HepG2 (cell line): ENCODE results near the gene HILPDA. TPM values are rescaled to one million over a fixed set of nuclear protein-coding genes. Genes with fewer than 3 reads are reported as not detected.

Experiments
- ATAC-seq: fragments of 200-7000 bp; cut with Tn5 transposase; 3 replicates; pipeline ENCODE4 v1.9.1; 2020; ENCODE audit warnings: mild to moderate bottlenecking, moderate library complexity
- BruUV-seq: library from RNA; stranded (reverse); fragments of 400-500 nt; replicated peaks from 2 replicates; lab custom pipeline; 2021; lab: Mats Ljungman, UMichigan
- CTCF ChIA-PET: fragments of 300-600 bp; formaldehyde crosslinking; extraction: SDS; loops from one replicate; lab custom pipeline; 2021; ENCODE audit warnings: low total read pairs, inconsistent platforms, low intra/inter-chr PET ratio; lab: Yijun Ruan, JAX
- POLR2A ChIA-PET: fragments of 350-600 bp; sonication (Branson Sonifier 250); formaldehyde crosslinking; loops from one replicate; lab custom pipeline; 2020; ENCODE audit warnings: antibody characterized with exemption, inconsistent platforms; lab: Yijun Ruan, JAX
- DNase-seq: peaks from one replicate; pipeline ENCODE4 v3.0.0-alpha.2; 2015; ENCODE audit warnings: low spot score
- FAIRE-seq: peaks from 3 replicates; lab custom pipeline; 2011; peaks lifted over from hg19 to GRCh38; lab: Jason Lieb, UNC
- H2AFZ ChIP-seq: one replicate; pipeline ENCODE4 v1.6.1; 2011; ENCODE audit warnings: low read length, inconsistent platforms
- H3K27ac ChIP-seq: fragments of 300-600 bp; 3 replicates; pipeline ENCODE4 v1.8.0; 2011; ENCODE audit warnings: mixed run types, mild to moderate bottlenecking, mixed read lengths, low read length, inconsistent platforms; ENCODE audit not compliant: insufficient read depth; ENCODE audit errors: extremely low read length
- H3K27me3 ChIP-seq, 2 experiments: fragments of 200-600 bp in 1 of 2; 2 replicates in 1 of 2; 3 replicates in 1 of 2; pipeline versions ENCODE4 v1.6.0 to v1.8.0; 2011; ENCODE audit warnings: low read length in 2 of 2, mild to moderate bottlenecking in 2 of 2, moderate library complexity in 2 of 2, inconsistent platforms in 1 of 2; ENCODE audit not compliant: insufficient read depth in 2 of 2, control insufficient read depth in 1 of 2
- H3K36me3 ChIP-seq, 2 experiments: fragments of 200-600 bp in 1 of 2; replicated peaks in 1 of 2; 2 replicates in 1 of 2; 3 replicates in 1 of 2; pipeline versions ENCODE4 v1.5.1 to v1.8.0; 2011; ENCODE audit warnings: low read length in 2 of 2, inconsistent platforms in 1 of 2; ENCODE audit not compliant: insufficient read depth in 2 of 2, control insufficient read depth in 1 of 2
- H3K4me1 ChIP-seq: 2 replicates; pipeline ENCODE4 v1.5.1; 2012; ENCODE audit warnings: low read length, inconsistent platforms; ENCODE audit not compliant: insufficient read depth
- H3K4me2 ChIP-seq: 2 replicates; pipeline ENCODE4 v1.6.0; 2011; ENCODE audit warnings: low read depth, low read length, inconsistent platforms
- H3K4me3 ChIP-seq, 3 experiments: fragments of 200-600 bp in 1 of 3; sonication (generic), shearing (Covaris generic) in 1 of 3; replicated peaks in 1 of 3; 2 replicates each; pipeline ENCODE4 v1.5.1; 2011 to 2016; ENCODE audit warnings: low read length in 3 of 3, inconsistent platforms in 2 of 3, low read depth in 2 of 3, mild to moderate bottlenecking in 2 of 3, control low read depth in 1 of 3, mixed read lengths in 1 of 3; ENCODE audit not compliant: insufficient read depth in 1 of 3
- H3K79me2 ChIP-seq: one replicate; pipeline ENCODE4 v1.6.1; 2011; ENCODE audit warnings: low read length, inconsistent platforms; ENCODE audit not compliant: insufficient read depth
- H3K9ac ChIP-seq: 2 replicates; pipeline ENCODE4 v1.6.0; 2011; ENCODE audit warnings: mild to moderate bottlenecking, low read depth, low read length, inconsistent platforms; ENCODE audit not compliant: insufficient read depth
- H3K9me3 ChIP-seq: 2 replicates; pipeline ENCODE4 v1.5.1; 2012; ENCODE audit warnings: mild to moderate bottlenecking, low read length
- H4K20me1 ChIP-seq: 2 replicates; pipeline ENCODE4 v1.6.0; 2011; ENCODE audit warnings: inconsistent platforms, mild to moderate bottlenecking, low read length, moderate library complexity; ENCODE audit not compliant: insufficient read depth
- ADNP ChIP-seq: sonication (generic); formaldehyde crosslinking; IDR thresholded peaks from 2 replicates; pipeline ENCODE4 v1.4.0; 2020; ENCODE audit warnings: missing genetic modification reagents
- KIAA2018 ChIP-seq: sonication (generic); formaldehyde crosslinking; IDR thresholded peaks from 2 replicates; pipeline ENCODE4 v1.5.0; 2020; ENCODE audit warnings: mild to moderate bottlenecking, missing genetic modification reagents, borderline replicate concordance
- PPARG ChIP-seq: conservative IDR thresholded peaks from 2 replicates; pipeline ENCODE4 v1.6.1; 2016; ENCODE audit warnings: missing biosample characterization, missing genetic modification reagents
- ZNF639 ChIP-seq: conservative IDR thresholded peaks from 2 replicates; pipeline ENCODE4 v1.6.1; 2018; ENCODE audit warnings: missing genetic modification reagents
- WGBS: methylation state at CpG from one replicate; pipeline ENCODE4 v1.1.6; 2017; ENCODE audit warnings: low lambda C conversion rate; 5-methylcytosine and 5-hydroxymethylcytosine counted together
- in situ Hi-C: cut with HindIII; loops from 2 replicates; pipeline ENCODE4 v1.10.0; 2017; ENCODE audit warnings: low pct_unique_long_range_greater_than_20kb; ENCODE audit not compliant: extremely low pct_ligation_motif_present
- intact Hi-C: fragments of 100-400 bp; cut with micrococcal nuclease; formaldehyde crosslinking; loops from one replicate; pipeline ENCODE4 v1.10.0; 2022; ENCODE audit not compliant: unreplicated experiment
- polyA plus RNA-seq, 8 experiments: library from polyadenylated mRNA; depleted of rRNA in 3 of 8; stranded (reverse) in 7 of 8; unstranded in 1 of 8; fragments of >200 nt; fragmentation: Illumina TruSeq in 4 of 8; extraction: Trizol in 4 of 8; gene quantifications; 2 replicates each; pipeline versions ENCODE4 v1.2.1 to v1.2.3, GENCODE V29; 2011 to 2016; ENCODE audit warnings: low read depth in 4 of 8, missing spikeins in 1 of 8, mixed read lengths in 1 of 8; ENCODE audit not compliant: insufficient read depth in 1 of 8
- total RNA-seq, 5 experiments: library from RNA; depleted of rRNA; stranded (reverse); fragments of >200 nt; fragmentation: Illumina TruSeq; extraction: Trizol; gene quantifications; 2 replicates each; pipeline ENCODE4 v1.2.3, GENCODE V29; 2016; ENCODE audit warnings: low read depth in 1 of 5
- TF ChIP-seq, protein P1 (sequence below): sonication (generic); formaldehyde crosslinking; IDR thresholded peaks from 2 replicates; pipeline ENCODE4 v1.4.0; 2020; ENCODE audit warnings: mild to moderate bottlenecking, missing genetic modification reagents
- TF ChIP-seq, protein P2 (sequence below): sonication (generic); formaldehyde crosslinking; IDR thresholded peaks from 2 replicates; pipeline ENCODE4 v1.4.0; 2020; ENCODE audit warnings: mild to moderate bottlenecking, missing genetic modification reagents

HILPDA gene
- total and polyA plus RNA-seq, 2 of the 13 experiments (the other 11 are each of a cell fraction or from before 2014, with no cell fraction given) = 11.1 to 44.0 TPM

DNA sequence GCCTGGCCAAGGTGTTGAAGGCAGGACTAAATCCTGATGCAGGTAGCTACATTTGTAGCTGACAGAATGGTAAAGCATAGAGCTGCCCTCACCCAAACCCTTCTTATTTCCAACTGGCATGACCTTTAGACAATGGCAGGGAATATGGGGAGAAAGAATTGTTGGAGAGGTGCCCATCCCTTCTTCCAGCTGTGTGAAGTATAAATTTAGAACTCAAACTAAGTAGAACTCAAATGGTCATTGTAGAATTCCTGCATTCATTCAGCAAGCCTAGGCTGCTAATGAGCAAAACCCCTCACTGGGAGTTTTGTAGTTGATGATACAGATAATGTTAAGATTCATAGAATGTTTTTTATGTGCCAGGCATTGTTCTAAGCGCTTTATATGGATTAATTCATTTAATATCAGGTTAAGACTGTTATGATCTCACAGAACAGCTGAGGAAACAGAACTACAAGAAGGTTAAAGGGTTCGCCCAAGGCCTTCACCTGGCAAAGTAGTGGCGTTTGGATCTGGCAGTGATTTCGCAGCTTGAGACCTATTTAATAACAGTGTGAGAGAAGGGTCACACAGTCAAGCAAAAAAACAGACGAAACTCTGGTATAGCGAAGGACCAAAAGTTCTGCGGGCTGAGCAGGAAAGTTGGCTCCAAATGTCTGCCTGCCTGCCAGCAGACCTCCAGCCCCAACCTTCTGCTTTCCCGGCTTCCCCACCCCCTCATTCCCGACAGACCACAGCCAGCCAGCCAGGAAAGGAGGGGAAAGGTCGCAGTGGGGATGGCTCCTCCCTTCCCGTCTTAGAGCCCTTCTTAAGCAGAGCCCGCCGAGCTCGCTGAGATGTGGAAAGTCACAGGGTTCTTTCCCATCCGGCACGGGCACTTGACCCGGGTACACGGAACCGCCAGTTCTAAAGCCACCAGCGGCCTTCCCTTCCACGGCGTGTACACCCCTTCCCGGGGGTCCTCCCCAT is 1.6 kb upstream of the HILPDA start (continued):
- TF ChIP-seq, protein P1, sequence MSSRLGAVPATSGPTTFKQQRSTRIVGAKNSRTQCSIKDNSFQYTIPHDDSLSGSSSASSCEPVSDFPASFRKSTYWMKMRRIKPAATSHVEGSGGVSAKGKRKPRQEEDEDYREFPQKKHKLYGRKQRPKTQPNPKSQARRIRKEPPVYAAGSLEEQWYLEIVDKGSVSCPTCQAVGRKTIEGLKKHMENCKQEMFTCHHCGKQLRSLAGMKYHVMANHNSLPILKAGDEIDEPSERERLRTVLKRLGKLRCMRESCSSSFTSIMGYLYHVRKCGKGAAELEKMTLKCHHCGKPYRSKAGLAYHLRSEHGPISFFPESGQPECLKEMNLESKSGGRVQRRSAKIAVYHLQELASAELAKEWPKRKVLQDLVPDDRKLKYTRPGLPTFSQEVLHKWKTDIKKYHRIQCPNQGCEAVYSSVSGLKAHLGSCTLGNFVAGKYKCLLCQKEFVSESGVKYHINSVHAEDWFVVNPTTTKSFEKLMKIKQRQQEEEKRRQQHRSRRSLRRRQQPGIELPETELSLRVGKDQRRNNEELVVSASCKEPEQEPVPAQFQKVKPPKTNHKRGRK = no peak
- TF ChIP-seq ADNP (no peak), PPARG (CRISPR knock-in tag) (peak; percentile 82)
- TF ChIP-seq, protein P2, sequence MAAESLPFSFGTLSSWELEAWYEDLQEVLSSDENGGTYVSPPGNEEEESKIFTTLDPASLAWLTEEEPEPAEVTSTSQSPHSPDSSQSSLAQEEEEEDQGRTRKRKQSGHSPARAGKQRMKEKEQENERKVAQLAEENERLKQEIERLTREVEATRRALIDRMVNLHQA (CRISPR knock-in tag) = no peak

DNA sequence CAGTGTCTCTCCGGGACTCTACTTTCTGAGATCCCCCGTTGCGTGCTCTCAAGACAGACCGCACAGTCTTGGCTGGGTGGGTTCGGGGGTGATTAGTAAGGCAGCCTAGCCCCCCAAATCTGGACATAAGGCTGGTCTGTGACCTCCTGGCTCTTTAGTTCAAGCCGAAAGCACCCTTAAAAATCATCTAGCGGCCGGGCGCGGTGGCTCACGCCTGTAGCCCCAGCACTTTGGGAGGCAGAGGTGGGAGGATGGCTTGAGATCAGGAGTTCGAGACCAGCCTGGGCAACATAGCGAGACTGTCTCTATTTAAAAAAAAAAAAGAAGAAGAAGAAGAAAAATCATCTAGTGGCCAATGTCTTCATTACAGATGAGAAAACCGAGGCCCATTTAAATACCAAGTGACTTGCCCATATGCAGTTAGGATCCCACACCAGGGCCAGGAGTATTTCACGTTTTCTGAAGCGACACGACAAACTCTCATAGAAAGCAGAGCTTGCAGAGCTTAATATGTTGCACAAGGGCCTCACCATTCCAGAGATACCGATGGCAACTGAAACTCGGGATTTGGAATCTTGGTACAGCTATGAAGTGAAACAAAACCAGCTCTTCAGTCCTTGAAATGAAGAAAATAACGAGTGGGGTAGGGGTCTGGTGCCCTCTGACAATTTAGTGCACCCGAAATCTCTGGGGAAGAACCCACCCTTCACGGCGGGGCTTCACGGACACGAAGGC is 703 bp upstream of the HILPDA start:
- Histone ChIP-seq H3K9ac (peak overlapping the region; percentile 82), H2AFZ (no peak overlapping the region), H4K20me1 (peaks cover 7% of the 10 kb centered on the region), H3K27me3 (peaks cover 0 to 3% of the 10 kb centered on the region in 2 experiments; a peak in 1 of 5 replicates), H3K4me1 (peaks cover 69% of the 10 kb centered on the region), H3K79me2 (peaks cover 15% of the 10 kb centered on the region), H3K4me3 (peak overlapping the region; percentile 82 to 96 (median 92)), H3K36me3 (no peaks in the 10 kb centered on the region), H3K4me2 (peak overlapping the region; percentile 91), H3K9me3 (no peaks in the 10 kb centered on the region), H3K27ac (peak overlapping the region; percentile 68)
- intact Hi-C loops (no loop called here), in situ Hi-C loops (loop anchor here (5.0 kb wide), 2 partner anchors 33 to 58 kb away; no protein-coding TSS in a partner anchor)
- WGBS = 52% methylated on average over 24 of the region's 25 CpGs
- ATAC-seq = peak; percentile 30
- ChIA-PET CTCF (interaction anchor here (2.1 kb wide), 1 partner anchor 28 kb away, joined by 6 read pairs; no protein-coding TSS in a partner anchor), POLR2A (interaction anchor here (0.9 to 4.1 kb wide), 10 partner anchors 10 to 46 kb away, joined by 3 to 54 read pairs (median 4); partner anchors contain the start of gene METTL2B)
- no peak for FAIRE-seq
- no peak for DNase-seq
- TSS peak; percentile 98 for BruUV-seq
- TF ChIP-seq KIAA2018 (CRISPR knock-in tag) (no peak), ZNF639 (CRISPR knock-in tag) (no peak)
